ENCODE data around the gene HOXC5. TPM values are rescaled to one million over a fixed set of nuclear protein-coding genes. Genes with fewer than 3 reads are reported as not detected.

Gene HOXC5
- total RNA-seq, 1 experiment from 2014 or later = not detected

DNA sequence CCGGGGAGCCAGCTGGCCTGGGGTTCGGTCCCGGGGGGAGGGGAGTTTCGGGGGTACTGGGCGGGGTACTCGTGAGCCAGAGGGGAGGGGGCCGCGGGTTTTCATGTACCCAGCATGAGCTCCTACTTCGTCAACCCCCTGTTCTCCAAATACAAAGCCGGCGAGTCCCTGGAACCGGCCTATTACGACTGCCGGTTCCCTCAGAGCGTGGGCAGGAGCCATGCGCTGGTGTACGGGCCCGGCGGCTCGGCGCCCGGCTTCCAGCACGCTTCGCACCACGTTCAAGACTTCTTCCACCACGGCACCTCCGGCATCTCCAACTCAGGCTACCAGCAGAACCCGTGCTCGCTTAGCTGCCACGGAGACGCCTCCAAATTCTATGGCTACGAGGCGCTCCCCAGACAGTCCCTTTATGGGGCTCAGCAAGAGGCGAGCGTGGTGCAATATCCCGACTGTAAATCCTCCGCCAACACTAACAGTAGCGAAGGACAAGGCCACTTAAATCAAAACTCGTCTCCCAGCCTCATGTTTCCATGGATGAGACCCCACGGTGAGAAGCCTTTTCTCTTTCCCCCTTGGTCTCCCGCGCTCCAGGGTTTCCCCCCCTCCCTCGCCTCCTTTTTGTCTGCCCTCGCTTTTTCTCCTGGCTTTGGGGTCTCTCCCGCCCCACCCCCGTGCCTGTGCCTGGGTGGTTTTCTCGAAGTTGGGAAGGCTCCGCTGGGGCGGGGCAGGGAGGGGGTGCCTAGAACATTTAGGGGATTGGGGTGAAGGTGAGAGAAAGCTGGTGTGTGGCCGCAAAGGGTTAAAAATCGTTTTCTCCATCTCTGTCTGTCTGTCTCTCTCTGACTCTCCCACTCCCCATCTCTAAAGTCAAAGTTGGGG is 23.4 kb upstream of the HOXC5 start:
- DNase-seq = no peak
- H2AFZ ChIP-seq (ENCODE audit: low read length) = no peak overlapping the region
- H3K27me3 ChIP-seq (ENCODE audit: low read length) = no peaks in the 10 kb centered on the region
- H3K9me2 ChIP-seq (replicated peaks; ENCODE audit: insufficient read depth, low read length) = no peaks in the 10 kb centered on the region
- H3K27ac ChIP-seq (ENCODE audit: low read length) = no peak overlapping the region
- H4K20me1 ChIP-seq (ENCODE audit: insufficient read depth, low read depth, low read length) = no peaks in the 10 kb centered on the region
- peaks cover 19% of the 10 kb centered on the region for H3K4me1 ChIP-seq (ENCODE audit: low read length)
- no peaks in the 10 kb centered on the region for H3K9me3 ChIP-seq (ENCODE audit: low read length)
- H3K4me2 ChIP-seq (ENCODE audit: low read depth, low read length, poor library complexity, severe bottlenecking) = no peak overlapping the region
- no peaks in the 10 kb centered on the region for H3K79me2 ChIP-seq (ENCODE audit: low read length)
- H3K36me3 ChIP-seq (ENCODE audit: insufficient read depth, low read length) = no peaks in the 10 kb centered on the region
- H3K9ac ChIP-seq (ENCODE audit: low read length) = no peak overlapping the region
- H3K4me3 ChIP-seq (ENCODE audit: low read length) = no peak overlapping the region

DNA sequence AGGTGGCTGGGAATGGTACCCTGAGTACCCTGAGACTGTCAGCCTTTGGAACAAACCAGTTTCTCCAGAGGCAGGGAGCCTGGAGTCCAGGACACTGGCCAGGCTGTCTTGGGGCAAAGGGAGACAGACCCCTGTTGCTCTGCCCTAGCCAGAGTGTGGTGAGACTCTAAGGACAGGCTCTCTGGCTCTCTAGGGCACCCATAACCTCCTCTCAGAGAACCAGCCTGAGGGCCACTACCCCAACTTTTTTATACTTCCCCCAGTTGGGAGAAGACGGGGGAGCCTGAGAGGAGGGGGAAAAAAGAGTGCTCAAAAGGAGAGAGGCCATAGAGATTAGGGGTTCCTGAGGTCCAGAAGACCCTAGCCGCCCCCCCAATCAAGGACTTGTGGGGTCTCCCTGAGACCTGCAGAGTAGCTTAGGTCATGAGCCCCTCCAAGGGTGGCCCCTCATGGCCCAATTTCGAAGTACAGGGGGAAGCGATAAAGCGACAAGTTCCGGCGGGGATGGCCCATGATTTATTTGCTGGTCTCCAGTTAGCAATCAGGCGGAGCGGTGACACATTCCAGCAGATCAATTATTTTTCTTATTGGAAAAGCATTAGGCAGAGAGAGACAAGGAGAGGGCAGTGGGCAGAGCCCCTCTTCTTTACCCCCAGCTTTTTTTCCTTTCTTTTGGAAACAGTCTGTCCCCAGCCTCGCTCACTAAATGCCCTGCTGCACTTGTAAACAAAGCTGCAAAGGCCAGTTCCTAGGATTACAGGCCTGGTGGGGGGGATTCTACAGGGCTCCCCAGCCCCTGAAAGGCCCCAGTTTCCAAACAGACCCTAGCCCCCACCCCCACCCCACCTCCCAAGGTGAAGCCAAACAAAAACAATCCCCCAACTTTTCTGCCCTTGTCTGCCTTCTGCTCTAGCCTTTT is 22.5 kb upstream of the HOXC5 start:
- H3K27me3 ChIP-seq (ENCODE audit: low read length) = no peaks in the 10 kb centered on the region
- H3K9me2 ChIP-seq (replicated peaks; ENCODE audit: insufficient read depth, low read length) = no peaks in the 10 kb centered on the region
- H4K20me1 ChIP-seq (ENCODE audit: insufficient read depth, low read depth, low read length) = no peaks in the 10 kb centered on the region
- H3K36me3 ChIP-seq (ENCODE audit: insufficient read depth, low read length) = no peaks in the 10 kb centered on the region
- no peaks in the 10 kb centered on the region for H3K79me2 ChIP-seq (ENCODE audit: low read length)
- H3K9me3 ChIP-seq (ENCODE audit: low read length) = no peaks in the 10 kb centered on the region
- peak overlapping the region; percentile 53 for H3K4me2 ChIP-seq (ENCODE audit: low read depth, low read length, poor library complexity, severe bottlenecking)
- peaks cover 19% of the 10 kb centered on the region for H3K4me1 ChIP-seq (ENCODE audit: low read length)
- peak overlapping the region; percentile 52; the same call in 1 of the 2 replicates for H3K4me3 ChIP-seq (ENCODE audit: low read length)
- no peak for DNase-seq
- peak overlapping the region; percentile 70; the same call in 1 of the 2 replicates for H2AFZ ChIP-seq (ENCODE audit: low read length)
- H3K9ac ChIP-seq (ENCODE audit: low read length) = peak overlapping the region; percentile 50
- H3K27ac ChIP-seq (ENCODE audit: low read length) = no peak overlapping the region

- Histone ChIP-seq H3K4me1 (ENCODE audit: low read length) (peaks cover 17% of the 10 kb centered on the region), H3K27me3 (ENCODE audit: low read length) (no peaks in the 10 kb centered on the region), H3K4me2 (ENCODE audit: low read depth, low read length, poor library complexity, severe bottlenecking) (peak overlapping the region; percentile 53), H4K20me1 (ENCODE audit: insufficient read depth, low read depth, low read length) (no peaks in the 10 kb centered on the region), H3K36me3 (ENCODE audit: insufficient read depth, low read length) (no peaks in the 10 kb centered on the region), H3K79me2 (ENCODE audit: low read length) (no peaks in the 10 kb centered on the region), H3K27ac (ENCODE audit: low read length) (no peak overlapping the region), H3K9me2 (replicated peaks; ENCODE audit: insufficient read depth, low read length) (no peaks in the 10 kb centered on the region), H3K4me3 (ENCODE audit: low read length) (peak overlapping the region; percentile 52; the same call in 1 of the 2 replicates), H2AFZ (ENCODE audit: low read length) (peak overlapping the region; percentile 70; the same call in 1 of the 2 replicates), H3K9me3 (ENCODE audit: low read length) (no peaks in the 10 kb centered on the region), H3K9ac (ENCODE audit: low read length) (peak overlapping the region; percentile 50)
- no peak for DNase-seq
Observed at GRCh38 chr12:54010972-54011664, 21.7 kb upstream of the HOXC5 start.

- Histone ChIP-seq H3K36me3 (ENCODE audit: insufficient read depth, low read length) (no peaks in the 10 kb centered on the region), H3K4me2 (ENCODE audit: low read depth, low read length, poor library complexity, severe bottlenecking) (peak overlapping the region; percentile 53), H3K9ac (ENCODE audit: low read length) (peak overlapping the region; percentile 50), H3K4me1 (ENCODE audit: low read length) (peaks cover 14% of the 10 kb centered on the region), H3K9me2 (replicated peaks; ENCODE audit: insufficient read depth, low read length) (no peaks in the 10 kb centered on the region), H3K79me2 (ENCODE audit: low read length) (no peaks in the 10 kb centered on the region), H3K27me3 (ENCODE audit: low read length) (no peaks in the 10 kb centered on the region), H3K4me3 (ENCODE audit: low read length) (peak overlapping the region; percentile 52; the same call in 1 of the 2 replicates), H3K9me3 (ENCODE audit: low read length) (no peaks in the 10 kb centered on the region), H3K27ac (ENCODE audit: low read length) (no peak overlapping the region), H4K20me1 (ENCODE audit: insufficient read depth, low read depth, low read length) (no peaks in the 10 kb centered on the region), H2AFZ (ENCODE audit: low read length) (peak overlapping the region; percentile 70; the same call in 1 of the 2 replicates)
- no peak for DNase-seq
Observed at GRCh38 chr12:54011665-54012532, 21.0 kb upstream of the HOXC5 start.

DNA sequence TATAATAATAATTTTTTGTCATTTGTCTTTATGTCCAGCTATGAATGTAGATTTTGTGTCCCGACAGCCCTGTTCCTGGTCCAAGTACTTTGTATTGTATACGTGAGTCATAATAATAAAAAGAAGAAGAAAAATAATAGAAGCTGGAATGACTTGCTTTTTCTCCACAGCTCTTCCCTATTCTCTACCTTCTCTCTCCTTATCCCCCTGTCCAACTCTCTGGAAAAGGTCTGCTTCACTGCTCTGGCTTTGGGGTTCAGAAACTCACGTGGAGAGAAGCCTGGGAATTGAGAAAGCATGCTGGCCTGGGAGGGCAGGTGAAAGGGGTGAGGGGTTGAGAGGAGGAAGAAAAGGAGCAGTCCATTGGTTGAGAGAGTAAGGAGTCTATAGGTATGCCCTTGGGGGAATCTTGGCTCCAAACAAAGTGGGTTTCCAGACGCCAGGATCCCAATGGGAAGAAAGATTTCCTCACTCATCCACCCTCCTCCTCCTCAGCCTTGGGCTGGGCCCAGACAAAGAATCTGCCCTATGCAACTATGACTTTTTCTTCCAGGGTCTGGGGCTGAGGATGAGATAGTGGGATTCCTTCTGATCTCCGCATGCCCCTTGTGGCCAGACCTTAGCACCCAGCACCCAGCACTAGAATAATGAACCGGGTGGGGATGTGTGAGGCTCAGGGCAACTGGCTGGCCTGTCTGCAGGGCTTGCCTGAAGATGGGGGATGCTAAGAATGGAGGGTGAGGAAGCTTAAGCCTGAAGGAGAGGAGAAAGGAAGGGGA is 20.0 kb upstream of the HOXC5 start:
- Histone ChIP-seq H3K27ac (ENCODE audit: low read length) (no peak overlapping the region), H3K4me2 (ENCODE audit: low read depth, low read length, poor library complexity, severe bottlenecking) (no peak overlapping the region), H3K4me1 (ENCODE audit: low read length) (peaks cover 18% of the 10 kb centered on the region), H4K20me1 (ENCODE audit: insufficient read depth, low read depth, low read length) (no peaks in the 10 kb centered on the region), H3K36me3 (ENCODE audit: insufficient read depth, low read length) (no peaks in the 10 kb centered on the region), H3K9ac (ENCODE audit: low read length) (no peak overlapping the region), H3K9me3 (ENCODE audit: low read length) (no peaks in the 10 kb centered on the region), H3K79me2 (ENCODE audit: low read length) (no peaks in the 10 kb centered on the region), H3K4me3 (ENCODE audit: low read length) (no peak overlapping the region), H3K27me3 (ENCODE audit: low read length) (no peaks in the 10 kb centered on the region), H3K9me2 (replicated peaks; ENCODE audit: insufficient read depth, low read length) (no peaks in the 10 kb centered on the region), H2AFZ (ENCODE audit: low read length) (no peak overlapping the region)
- DNase-seq = no peak

DNA sequence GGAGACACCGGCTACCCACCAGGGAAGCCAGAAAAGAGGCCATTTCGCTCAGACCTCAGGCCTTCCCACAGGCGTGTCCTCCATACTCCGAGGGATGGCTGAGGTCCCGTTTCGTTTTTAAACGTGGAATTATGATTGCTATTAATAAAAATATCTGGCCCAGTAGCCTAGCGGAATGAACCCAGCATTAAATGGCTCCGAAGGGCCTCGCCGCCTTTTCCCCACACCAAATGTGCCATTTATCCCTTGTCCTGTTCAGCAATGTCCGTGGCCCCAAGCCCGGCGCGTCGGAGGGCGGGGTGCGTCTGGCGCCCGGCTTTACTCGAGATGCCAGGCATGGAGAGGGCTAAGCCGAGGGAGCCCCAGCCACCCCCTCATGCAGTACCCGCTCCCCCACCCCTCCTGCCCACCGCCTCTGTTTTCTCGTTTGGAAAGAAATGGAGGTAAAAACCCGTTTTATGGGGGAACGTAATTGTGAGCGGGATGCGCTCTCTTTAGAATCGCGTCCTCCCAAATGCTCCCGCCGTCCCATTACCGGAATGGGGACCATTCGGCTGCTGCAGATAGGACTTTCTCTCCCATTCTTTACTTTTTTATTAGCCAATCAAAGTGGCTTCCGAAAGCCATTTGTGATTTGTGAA is 18.4 kb upstream of the HOXC5 start:
- peaks cover 26% of the 10 kb centered on the region for H3K4me1 ChIP-seq (ENCODE audit: low read length)
- no peak overlapping the region for H2AFZ ChIP-seq (ENCODE audit: low read length)
- no peak overlapping the region for H3K9ac ChIP-seq (ENCODE audit: low read length)
- no peak overlapping the region for H3K27ac ChIP-seq (ENCODE audit: low read length)
- no peak for DNase-seq
- no peaks in the 10 kb centered on the region for H3K36me3 ChIP-seq (ENCODE audit: insufficient read depth, low read length)
- no peaks in the 10 kb centered on the region for H3K27me3 ChIP-seq (ENCODE audit: low read length)
- no peak overlapping the region for H3K4me3 ChIP-seq (ENCODE audit: low read length)
- H4K20me1 ChIP-seq (ENCODE audit: insufficient read depth, low read depth, low read length) = no peaks in the 10 kb centered on the region
- no peak overlapping the region for H3K4me2 ChIP-seq (ENCODE audit: low read depth, low read length, poor library complexity, severe bottlenecking)
- H3K9me3 ChIP-seq (ENCODE audit: low read length) = no peaks in the 10 kb centered on the region
- no peaks in the 10 kb centered on the region for H3K79me2 ChIP-seq (ENCODE audit: low read length)
- no peaks in the 10 kb centered on the region for H3K9me2 ChIP-seq (replicated peaks; ENCODE audit: insufficient read depth, low read length)
